ENCODE results near the gene NHERF2.

The NHERF2 gene

DNA sequence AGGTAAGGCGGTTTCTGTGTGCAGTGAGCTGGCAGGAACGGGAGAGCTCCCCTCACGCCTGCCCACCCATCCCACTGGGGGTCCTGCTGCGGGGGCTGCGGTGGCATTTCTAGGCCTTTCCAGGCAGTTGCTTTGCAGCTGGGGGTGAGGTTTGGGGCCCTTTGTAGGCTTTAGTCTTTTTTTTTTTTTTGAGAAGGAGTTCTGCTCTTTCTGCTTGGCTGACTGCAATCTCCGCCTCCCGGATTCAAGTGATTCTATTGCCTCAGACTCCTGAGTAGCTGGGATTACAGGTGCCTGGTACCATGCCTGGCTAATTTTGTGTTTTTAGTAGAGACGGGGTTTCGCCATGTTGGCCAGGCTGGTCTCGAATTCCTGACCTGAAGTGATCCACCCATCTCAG lies 32.2 kb downstream of the NHERF2 start:
- no peak for DNase-seq (ENCODE audit: low read depth in 3 of 3)

DNA sequence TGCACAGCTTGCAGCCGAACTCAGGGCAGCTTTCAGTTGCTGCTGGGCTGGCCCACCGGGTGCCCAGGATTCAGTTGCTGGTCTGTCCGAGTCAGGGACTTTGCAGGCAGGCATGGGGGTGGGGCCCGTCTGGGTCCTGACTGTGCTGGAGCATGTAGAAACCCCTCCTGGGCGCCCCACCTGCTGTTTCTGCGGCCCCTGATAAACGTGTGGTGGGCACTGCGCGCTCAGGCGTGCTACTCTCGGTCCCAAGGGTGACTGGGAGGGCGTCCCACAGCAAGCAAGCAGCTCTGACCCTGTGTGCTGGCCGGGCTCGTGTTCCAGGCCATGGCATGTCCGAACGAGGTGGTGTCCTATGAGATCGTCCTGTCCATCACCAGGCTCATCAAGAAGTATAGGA lies 33.6 kb downstream of the NHERF2 start:
- no peak for DNase-seq (ENCODE audit: low read depth in 3 of 3)

DNA sequence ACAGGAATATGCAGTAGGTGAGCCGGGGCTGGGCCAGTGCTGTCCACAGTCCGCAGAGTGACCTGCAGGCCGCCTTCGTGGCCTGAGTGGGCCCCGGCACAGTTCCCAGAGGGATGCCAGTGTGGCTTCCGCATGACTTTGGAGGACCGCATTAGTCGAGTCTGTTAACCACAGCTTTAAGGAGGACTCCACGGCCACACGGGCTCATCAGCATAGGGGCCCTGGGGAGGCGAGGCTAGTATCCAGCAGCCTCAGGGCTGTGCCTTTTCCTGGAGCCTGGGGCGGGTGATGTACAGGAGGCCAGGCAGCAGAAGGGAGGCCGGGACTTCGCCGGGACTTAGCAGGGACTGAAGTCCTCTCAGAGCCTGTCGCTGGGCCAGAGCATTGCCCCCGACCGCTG lies 34.3 kb downstream of the NHERF2 start:
- no peak for DNase-seq (ENCODE audit: low read depth in 3 of 3)

DNA sequence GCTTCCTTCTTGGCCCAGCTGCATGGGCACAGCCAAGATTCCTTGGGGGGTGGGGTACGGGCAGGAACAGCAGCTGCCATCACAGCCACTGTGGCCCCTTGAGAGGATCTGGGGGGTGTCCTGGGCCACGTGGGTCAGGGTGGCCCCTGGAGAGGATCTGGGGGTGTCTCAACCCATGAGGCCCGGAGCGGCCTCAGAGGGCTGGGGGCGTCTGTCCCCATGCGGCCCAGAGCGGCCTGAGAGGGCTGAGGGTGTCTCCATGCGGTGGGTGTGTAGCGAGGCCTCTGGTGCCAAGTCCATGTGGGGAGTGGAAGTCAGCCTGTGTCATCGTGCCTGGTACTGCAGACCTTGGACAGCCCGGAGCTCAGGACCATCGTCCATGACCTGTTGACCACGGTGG lies 34.8 kb downstream of the NHERF2 start:
- no peak for DNase-seq (ENCODE audit: low read depth in 3 of 3)

DNA sequence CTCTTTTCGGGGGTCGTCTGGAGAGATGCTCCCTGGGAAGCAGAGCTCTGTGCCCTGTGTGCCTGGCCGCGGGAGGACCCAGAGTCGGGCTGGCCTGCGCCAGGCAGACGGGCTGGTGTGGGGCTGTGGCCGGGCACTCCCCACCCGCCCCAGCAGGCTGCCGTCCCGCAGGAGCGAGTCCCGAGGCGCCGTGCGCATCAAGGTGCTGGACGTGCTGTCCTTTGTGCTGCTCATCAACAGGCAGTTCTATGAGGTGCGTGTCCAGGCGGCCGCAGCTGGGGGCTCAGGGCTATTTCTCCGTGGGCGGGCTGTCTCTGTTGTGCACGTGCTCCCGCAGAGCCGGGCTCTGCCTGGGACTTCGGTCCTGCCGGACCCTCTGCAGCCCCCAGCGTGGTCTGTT lies 36.1 kb downstream of the NHERF2 start:
- DNase-seq (ENCODE audit: low read depth in 3 of 3), result no peak

DNA sequence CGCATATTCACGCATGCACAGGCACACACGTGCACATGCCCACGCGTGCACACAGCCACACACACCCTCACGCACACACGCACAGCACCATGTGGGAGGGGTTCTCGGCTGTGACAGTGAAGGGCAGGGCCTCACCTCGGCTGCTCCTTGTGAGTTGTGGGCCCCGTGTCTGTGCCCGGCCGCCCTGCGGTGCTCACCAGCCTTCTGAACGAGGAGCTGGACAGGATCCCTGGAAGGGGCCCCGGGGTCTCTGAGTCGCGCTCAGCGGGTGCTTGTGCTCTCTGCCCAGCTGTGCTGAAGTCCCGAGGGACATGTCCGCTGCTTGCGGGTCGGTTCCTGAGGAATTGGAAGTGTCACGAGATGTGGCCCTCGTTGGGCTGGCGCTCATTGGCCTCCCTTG lies 37.2 kb downstream of the NHERF2 start:
- DNase-seq (ENCODE audit: low read depth in 3 of 3), result no peak

DNA sequence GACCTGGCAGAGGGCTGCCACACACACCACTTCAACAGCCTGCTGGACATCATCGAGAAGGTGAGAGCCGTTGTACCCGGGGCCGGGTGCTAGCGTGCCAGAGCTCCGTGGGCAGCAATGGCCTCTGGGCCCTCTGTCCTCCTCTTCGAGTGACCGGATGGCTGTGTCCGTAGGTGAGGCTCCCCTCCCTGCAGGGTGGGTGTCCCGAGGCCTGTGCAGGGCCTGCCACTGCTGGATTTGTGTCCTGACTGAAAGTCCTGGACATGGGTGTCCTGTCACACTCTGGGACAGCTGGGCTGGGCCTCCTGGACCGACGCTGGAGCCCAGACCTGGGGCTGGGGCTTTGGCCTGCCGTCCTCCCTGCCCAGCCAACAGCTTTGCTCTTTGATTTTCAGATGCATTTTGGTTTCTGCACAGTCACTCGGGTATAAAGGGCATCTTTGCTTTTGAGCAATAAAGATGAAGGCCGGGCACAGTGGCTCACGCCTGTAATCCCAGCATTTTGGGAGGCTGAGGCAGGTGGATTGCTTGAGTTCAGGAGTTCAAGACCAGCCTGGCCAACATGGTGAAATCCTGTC lies 37.8 kb downstream of the NHERF2 start:
- no peak for DNase-seq (ENCODE audit: low read depth in 3 of 3)

DNA sequence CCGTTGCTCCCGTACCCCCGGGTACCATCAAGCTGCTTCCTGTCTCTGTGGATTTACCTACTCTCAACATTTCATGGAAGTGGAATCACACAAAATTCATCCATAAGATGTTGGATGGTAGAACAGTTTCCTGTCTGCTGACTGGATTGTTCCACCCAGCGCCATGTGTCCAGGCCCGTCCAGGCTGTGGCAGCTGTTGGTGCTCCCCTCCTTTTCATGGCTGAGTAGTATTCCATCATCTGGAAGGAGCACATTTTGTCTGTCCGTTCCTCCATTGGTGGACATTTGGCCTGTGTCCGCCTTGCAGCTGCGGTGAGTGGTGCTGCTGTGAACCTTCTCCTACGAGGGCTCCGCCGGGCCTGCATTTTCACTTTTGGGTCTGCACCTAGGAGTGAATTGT lies 39.4 kb downstream of the NHERF2 start:
- DNase-seq (ENCODE audit: low read depth in 3 of 3), result no peak

DNA sequence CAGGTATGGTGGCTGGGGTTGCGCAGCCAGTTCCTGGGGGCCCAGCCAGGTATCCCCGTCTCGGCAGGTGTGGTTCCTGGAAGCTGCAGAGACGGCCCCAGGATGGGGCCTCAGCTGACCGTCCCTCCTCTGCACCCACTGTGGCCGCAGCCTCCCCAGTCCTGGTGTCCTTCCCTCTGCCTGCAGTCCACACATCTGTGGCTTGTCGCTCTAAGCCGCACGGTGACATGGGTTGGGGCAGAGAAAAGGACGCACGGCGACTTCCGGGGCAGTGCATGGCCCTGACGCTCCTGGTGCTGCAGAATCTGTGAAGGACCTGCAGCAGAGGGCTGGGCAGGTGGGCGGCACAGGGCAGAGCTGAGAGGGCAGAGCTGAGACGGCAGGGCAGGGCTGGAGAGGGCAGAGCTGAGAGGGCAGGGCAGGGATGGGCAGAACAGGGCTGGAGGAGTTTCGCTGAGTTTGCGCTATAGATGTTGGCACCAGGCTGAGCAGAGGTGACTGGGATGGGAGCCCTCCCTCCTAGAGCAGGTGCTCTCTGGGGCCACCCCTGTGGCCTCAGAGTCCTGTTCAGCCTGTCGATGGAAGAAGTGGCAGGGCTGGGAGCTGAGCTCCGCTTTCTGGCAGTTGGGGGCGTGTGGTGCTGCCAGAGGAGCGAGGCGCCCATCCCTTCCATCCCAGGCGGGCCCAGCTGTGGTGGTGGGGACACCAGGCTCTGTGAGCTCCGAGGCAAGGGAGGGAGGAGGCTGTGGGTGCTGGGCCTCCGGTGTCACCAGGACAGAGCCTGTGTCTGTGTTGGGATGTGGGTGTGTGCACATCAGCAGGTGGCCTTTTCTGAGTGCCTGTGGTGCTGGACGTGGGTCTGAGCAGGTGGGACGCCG lies 44.1 kb downstream of the NHERF2 start:
- DNase-seq (ENCODE audit: low read depth in 3 of 3), result no peak

DNA sequence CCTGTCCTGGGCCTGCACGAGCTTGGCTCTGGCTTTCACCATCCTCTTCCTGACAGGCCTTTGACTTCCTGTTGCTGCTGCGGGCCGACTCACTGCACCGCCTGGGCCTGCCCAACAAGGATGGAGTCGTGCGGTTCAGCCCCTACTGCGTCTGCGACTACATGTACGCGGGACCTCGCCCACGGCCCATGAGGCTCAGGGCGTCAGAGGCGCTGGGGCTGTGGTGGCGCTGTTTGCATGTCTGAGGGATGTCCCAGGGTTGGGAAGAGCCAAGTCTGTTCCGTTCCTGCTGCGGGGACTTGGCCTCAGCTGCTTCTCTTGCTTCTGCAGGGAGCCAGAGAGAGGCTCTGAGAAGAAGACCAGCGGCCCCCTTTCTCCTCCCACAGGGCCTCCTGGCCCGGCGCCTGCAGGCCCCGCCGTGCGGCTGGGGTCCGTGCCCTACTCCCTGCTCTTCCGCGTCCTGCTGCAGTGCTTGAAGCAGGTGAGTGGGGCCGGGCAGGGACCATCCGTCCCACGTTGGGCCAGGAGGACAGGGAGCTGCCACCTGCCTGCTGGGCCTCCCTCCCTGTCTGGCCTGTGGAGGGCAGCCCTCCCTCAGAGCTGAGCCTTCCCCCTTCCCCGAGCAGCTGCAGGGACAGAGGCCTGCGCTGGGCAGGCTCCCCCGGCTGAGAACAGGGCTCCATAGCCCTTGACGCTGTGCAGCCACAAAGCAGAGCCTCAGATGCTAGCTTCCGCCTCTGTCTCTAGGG lies 44.9 kb downstream of the NHERF2 start:
- no peak for DNase-seq (ENCODE audit: low read depth in 3 of 3)

DNA sequence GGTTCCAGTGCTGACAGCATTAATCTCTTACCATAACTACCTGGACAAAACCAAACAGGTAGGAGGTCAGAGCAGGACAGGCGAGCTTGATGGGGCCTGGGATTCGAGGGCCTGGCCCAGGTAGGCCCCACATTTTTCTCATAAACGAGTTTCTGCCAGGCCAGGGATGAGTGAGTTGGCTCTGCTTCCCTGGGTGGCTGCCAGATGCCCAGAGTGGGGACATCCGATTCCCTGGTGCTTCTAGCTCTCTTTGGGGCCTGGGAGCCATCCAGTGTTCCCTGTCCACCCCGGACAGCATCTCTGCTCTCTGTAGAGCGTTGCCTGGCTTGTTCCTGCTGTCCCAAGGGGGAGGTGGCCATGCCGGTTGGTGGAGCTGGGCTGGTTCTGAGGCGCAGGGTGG lies 46.2 kb downstream of the NHERF2 start:
- DNase-seq (ENCODE audit: low read depth in 3 of 3), result no peak

DNA sequence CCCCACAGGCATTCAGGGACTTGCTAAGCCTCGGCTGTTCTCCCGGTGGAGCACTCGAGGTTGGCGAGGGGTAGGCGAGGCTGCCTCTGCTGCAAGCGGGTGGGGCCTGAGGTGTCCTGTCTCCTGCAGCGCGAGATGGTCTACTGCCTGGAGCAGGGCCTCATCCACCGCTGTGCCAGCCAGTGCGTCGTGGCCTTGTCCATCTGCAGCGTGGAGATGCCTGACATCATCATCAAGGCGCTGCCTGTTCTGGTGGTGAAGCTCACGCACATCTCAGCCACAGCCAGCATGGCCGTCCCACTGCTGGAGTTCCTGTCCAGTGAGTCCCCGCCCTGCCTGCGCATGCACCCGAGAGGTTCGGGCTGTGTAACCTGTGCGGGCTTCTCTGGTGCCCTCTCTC lies 47.4 kb downstream of the NHERF2 start:
- DNase-seq (ENCODE audit: low read depth in 3 of 3), result no peak

DNA sequence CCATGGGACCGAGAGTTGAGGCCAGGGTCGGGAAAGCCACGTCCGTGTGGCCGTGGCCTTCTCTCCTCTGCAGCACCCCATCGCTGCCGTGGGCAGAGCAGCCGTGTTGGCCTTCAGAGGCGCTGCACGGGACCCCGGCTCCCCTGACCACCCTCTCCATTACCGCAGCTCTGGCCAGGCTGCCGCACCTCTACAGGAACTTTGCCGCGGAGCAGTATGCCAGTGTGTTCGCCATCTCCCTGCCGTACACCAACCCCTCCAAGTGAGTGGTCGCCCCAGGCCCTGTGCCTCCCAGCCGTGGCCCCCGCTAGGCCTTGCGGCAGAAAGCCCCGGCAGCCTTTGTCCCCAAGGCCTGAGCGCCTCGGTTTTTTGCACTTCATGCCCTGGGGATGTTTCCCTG lies 48.9 kb downstream of the NHERF2 start:
- no peak for DNase-seq (ENCODE audit: low read depth in 3 of 3)

DNA sequence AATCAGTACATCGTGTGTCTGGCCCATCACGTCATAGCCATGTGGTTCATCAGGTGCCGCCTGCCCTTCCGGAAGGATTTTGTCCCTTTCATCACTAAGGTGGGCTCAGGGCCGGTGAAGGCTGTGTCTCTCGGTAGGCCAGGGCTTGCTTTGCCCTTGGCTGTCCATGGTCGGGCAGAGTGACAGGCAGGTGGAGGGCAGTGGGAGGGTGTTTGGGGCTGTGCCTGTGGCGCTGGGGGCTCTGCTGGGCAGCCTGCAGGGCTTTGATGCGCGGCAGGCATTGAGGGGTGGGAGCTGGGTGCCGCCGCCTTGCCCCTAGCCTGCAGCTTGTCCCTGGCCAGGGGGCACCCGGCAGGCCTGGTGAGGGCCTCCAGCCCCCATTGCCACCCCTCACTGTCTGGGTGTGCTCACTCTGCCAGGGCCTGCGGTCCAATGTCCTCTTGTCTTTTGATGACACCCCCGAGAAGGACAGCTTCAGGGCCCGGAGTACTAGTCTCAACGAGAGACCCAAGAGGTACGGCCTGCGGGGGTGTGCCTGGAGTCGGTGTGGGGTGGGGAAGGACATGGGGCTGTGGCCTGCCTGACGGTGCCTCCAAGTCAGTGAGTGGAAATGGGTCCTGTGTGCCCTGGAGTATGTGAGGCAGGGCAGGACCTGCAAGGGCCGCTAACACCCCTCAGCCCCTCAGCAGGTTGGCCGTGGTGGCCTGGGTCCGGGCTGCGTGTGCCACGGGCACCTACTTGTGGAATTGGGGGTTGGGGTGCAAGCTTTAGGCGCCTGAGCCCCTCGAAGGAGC lies 49.6 kb downstream of the NHERF2 start:
- DNase-seq (ENCODE audit: low read depth in 3 of 3), result no peak

DNA sequence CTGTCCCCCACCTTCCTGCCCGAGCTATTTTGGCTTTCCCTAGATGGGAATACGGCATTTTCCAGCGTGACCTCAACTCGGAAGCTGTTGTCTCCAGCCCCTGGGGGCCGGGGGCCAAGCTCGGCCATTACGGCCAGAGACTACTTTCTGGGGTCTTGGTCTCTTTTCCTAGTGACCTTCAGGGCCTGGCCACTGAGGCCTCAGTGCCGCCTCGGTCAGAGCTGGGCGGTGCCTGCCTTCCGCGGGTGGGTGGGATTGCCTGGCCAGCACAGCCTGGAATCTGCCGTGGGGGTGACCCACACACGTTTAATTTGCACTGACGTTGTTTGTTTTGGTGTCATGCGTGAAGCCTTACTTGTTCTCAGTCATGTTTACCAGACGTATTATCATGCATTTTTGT lies 50.3 kb downstream of the NHERF2 start:
- DNase-seq (ENCODE audit: low read depth in 3 of 3), result no peak

DNA sequence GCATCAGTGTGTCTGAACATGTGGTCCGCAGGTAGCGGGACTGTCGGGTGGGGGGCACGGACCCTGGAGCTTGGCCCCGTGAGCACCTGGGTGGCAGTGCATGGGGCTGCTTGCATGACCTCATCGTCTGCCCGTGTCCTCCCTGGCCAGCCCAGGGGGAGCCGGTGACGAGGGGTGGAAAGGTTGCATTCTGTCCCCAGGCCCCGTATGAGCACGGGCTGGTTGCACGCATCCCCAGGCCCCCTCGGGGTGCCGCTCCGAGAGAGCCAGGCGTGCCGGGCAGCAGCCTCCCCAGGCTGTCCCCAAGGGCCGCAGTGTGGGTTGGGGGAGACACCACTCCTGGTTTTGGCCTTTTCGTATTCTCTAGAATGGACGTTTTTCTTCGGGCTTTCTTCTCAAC lies 51.0 kb downstream of the NHERF2 start:
- DNase-seq (ENCODE audit: low read depth in 3 of 3), result no peak

DNA sequence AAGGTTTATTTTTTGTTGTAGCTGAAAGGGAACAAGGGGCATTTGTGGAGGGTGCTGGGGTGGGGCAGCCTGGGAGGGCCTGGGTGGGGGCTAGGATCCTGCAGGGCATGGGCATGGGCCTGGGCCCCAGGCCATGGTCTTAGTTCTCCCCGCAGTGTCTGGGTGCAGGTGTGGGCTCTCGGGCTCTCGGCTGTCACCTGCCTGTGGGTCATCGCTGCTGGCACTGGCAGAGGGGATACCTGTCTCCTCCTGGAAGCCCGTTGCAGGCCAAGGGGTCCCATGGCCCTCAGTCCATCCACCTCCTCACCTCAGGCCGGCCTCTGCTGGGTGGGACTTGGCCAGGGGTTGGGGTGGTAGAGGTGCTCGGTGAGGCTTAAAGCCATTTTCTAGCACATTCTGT lies 51.4 kb downstream of the NHERF2 start:
- DNase-seq (ENCODE audit: low read depth in 3 of 3), result no peak

DNA sequence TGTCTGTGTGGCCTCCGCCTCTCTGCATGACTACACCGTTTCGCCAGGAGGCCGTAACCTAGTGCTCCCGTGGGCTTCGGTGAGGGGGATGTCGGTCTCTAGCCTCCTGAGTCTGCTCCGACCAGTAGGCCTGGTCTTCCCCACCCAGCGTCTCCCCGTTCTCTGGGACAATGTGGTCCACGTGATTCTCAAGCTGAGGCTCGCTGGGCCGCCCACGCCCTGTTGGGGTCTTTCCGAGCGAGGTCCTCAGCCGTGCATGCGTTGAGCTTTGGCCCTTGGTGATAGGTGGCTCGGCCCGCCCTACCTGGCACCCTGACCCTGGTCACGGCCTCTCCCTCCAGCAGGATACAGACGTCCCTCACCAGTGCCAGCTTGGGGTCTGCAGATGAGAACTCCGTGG lies 52.0 kb downstream of the NHERF2 start:
- no peak for DNase-seq (ENCODE audit: low read depth in 3 of 3)

DNA sequence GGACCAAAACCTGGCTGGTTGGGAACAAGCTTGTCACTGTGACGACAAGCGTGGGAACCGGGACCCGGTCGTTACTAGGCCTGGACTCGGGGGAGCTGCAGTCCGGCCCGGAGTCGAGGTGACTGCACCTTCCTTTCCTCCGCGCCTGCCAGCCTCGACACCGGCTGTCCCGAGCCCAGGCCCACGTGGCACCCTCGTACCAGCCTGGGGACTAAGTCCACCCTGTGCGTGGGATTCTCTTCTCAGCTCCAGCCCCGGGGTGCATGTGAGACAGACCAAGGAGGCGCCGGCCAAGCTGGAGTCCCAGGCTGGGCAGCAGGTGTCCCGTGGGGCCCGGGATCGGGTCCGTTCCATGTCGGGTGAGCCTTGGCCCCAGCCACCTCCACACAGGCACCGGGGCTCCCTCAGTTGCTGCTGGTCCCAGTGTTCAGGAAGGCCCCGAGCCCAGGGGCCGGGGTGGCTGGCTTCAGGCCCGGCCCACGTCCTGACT lies 52.7 kb downstream of the NHERF2 start:
- no peak for DNase-seq (ENCODE audit: low read depth in 3 of 3)

DNA sequence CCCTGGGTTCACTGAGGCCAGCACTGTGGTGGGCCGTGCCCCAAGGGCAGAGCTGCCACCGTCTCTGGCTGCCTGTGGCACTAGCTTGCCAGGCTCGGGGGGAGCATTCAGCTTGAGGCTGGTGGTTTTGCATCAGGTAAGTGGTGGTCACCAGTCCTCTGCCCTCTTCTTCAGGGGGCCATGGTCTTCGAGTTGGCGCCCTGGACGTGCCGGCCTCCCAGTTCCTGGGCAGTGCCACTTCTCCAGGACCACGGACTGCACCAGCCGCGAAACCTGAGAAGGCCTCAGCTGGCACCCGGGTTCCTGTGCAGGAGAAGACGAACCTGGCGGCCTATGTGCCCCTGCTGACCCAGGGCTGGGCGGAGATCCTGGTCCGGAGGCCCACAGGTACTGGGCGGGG lies 53.3 kb downstream of the NHERF2 start:
- DNase-seq (ENCODE audit: low read depth in 3 of 3), result no peak

DNA sequence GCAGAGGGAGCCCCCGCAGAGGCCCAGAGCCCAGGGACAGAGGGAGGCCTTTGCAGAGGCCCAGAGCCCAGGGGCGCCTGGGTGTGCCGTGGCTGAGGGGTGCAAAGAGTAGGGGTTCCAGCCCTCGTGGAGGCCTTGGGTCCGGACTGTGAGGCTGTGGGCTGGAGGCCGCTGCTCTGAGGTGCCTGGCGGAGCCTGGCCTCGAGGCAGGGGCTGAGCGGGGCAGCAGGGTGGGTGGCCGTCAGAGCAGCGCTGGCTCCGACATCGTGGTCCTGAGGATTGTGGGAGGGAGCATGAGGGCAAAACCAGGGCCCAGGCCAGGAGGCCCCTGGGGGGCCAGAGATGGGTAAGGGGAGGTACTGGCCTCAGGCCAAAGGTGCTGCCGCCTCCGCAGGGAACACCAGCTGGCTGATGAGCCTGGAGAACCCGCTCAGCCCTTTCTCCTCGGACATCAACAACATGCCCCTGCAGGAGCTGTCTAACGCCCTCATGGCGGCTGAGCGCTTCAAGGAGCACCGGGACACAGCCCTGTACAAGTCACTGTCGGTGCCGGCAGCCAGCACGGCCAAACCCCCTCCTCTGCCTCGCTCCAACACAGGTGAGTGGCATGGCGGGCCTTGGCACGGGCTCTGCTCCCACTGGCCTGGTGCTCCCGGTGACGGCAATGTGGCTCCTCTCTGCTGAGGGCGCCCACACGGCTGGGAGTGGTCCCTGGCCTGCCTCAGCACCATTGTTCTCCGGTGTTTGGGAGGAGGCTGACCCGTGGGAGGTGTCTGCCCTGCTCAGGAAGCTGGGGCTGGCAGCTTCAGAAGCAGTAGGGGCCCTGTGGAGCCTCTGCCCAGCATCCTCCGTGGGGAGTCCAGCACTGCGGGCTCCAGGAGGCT lies 54.7 kb downstream of the NHERF2 start:
- no peak for DNase-seq (ENCODE audit: low read depth in 3 of 3)

All from stimulated activated CD4-positive, alpha-beta T cell treated with anti-CD3 and anti-CD28 coated beads, TNF-alpha, amount 100 ng/mL, for 24 hours (primary cell).